Peyer's patch (tissue), 4 donors: ENCODE data around the gene PGBD1. TPM values are rescaled to one million over a fixed set of nuclear protein-coding genes. Genes with fewer than 3 reads are reported as not detected.
A peak's percentile ranks its signal among the peaks of the same experiment; 100 is the strongest.

Experiments used
- DNase-seq, 3 donors: peaks; one replicate each; pipeline ENCODE4 v3.0.0-alpha.2; 2017 to 2019
- H3K27ac ChIP-seq, 4 donors: fragments of 200-600 bp; sonication (generic); one replicate each; pipeline ENCODE4 v1.5.1; 2016 to 2019
- H3K27me3 ChIP-seq, 2 donors: fragments of 200-600 bp; sonication (generic); one replicate each; pipeline ENCODE4 v1.5.1; 2019
- H3K36me3 ChIP-seq, 3 donors: fragments of 200-600 bp; sonication (generic); one replicate each; pipeline ENCODE4 v1.5.1; 2016 to 2019
- H3K4me1 ChIP-seq, 4 donors: fragments of 200-600 bp; sonication (generic); one replicate each; pipeline ENCODE4 v1.5.1; 2016 to 2019
- H3K4me3 ChIP-seq, 4 donors: fragments of 200-600 bp; sonication (generic); 1 replicate in 3 of 4; 2 replicates in 1 of 4; pipeline ENCODE4 v1.5.1; 2016 to 2019; ENCODE audit warnings: mild to moderate bottlenecking in 1 of 4
- H3K9me3 ChIP-seq, 4 donors: fragments of 200-600 bp; sonication (generic); one replicate each; pipeline ENCODE4 v1.5.1; 2016 to 2019; ENCODE audit warnings: mild to moderate bottlenecking in 1 of 4
- POLR2A ChIP-seq, 2 donors: fragments of 450-650 bp; IDR thresholded peaks; one replicate each; pipeline ENCODE4 v1.5.1; 2017; ENCODE audit warnings: antibody characterized with exemption in 2 of 2, mild to moderate bottlenecking in 2 of 2, moderate library complexity in 2 of 2
- total RNA-seq, 4 donors: library from RNA; depleted of rRNA; stranded (reverse); fragments of >200 nt; gene quantifications; one replicate each; pipeline ENCODE4 v1.1.0, GENCODE V29; 2016
- TF ChIP-seq, protein P1 (sequence below), 6 experiments: fragments of 450-650 bp in 4 of 6; fragments of 200-600 bp in 2 of 6; sonication (generic) in 1 of 6; IDR thresholded peaks; one replicate each; pipeline ENCODE4 v1.5.1; 2017 to 2019; ENCODE audit warnings: antibody characterized with exemption in 6 of 6, mild to moderate bottlenecking in 3 of 6, moderate library complexity in 1 of 6

PGBD1 gene
- total RNA-seq, 4 donors from 2014 or later, result 0.88 to 3.8 (median 1.7) TPM

- DNase-seq, result peak in 2 of 3 donors; percentile 48 to 57
- H3K36me3 ChIP-seq, result no peaks in the 10 kb centered on the region
- H3K4me3 ChIP-seq, result peak overlapping the region; percentile 62 to 71 (median 68)
- no peaks in the 10 kb centered on the region for H3K27me3 ChIP-seq
- no peak for TF ChIP-seq POLR2A (IDR thresholded peaks at IDR 0.05)
- TF ChIP-seq, protein P1, sequence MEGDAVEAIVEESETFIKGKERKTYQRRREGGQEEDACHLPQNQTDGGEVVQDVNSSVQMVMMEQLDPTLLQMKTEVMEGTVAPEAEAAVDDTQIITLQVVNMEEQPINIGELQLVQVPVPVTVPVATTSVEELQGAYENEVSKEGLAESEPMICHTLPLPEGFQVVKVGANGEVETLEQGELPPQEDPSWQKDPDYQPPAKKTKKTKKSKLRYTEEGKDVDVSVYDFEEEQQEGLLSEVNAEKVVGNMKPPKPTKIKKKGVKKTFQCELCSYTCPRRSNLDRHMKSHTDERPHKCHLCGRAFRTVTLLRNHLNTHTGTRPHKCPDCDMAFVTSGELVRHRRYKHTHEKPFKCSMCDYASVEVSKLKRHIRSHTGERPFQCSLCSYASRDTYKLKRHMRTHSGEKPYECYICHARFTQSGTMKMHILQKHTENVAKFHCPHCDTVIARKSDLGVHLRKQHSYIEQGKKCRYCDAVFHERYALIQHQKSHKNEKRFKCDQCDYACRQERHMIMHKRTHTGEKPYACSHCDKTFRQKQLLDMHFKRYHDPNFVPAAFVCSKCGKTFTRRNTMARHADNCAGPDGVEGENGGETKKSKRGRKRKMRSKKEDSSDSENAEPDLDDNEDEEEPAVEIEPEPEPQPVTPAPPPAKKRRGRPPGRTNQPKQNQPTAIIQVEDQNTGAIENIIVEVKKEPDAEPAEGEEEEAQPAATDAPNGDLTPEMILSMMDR (IDR thresholded peaks at IDR 0.05), result no peak
- no peaks in the 10 kb centered on the region for H3K4me1 ChIP-seq
- H3K27ac ChIP-seq, result peak overlapping the region; percentile 86 to 97 (median 92)
- H3K9me3 ChIP-seq, result no peaks in the 10 kb centered on the region
Observed at GRCh38 chr6:28336284-28337120, 55.1 kb downstream of the PGBD1 start.

DNA sequence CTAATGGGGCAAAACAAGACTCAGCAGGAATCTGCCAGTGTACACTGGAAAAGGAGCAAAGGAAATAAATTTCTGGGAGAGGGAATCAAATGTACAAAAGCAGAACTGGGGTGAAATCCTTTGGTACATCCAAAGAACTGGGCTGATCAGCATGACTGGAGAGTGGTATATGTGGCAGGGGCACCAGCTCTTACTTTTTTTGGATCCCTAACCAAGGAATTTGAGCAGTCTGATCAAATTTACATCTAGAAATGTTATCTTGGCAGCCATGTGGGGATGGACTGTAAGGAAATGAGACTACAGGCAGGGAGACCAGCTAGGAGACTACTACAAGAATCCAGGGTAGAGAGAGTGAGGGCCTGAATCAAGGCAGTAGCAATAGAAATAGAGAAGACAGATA is 55.7 kb downstream of the PGBD1 start:
- no peak overlapping the region for H3K4me3 ChIP-seq
- no peaks in the 10 kb centered on the region for H3K36me3 ChIP-seq
- H3K27ac ChIP-seq, result peak overlapping the region in 2 of 4 donors; percentile 92
- TF ChIP-seq POLR2A (IDR thresholded peaks at IDR 0.05), result no peak
- TF ChIP-seq, protein P1 (IDR thresholded peaks at IDR 0.05), result no peak
- no peaks in the 10 kb centered on the region for H3K9me3 ChIP-seq
- DNase-seq, result no peak
- H3K4me1 ChIP-seq, result no peaks in the 10 kb centered on the region
- H3K27me3 ChIP-seq, result no peaks in the 10 kb centered on the region

DNA sequence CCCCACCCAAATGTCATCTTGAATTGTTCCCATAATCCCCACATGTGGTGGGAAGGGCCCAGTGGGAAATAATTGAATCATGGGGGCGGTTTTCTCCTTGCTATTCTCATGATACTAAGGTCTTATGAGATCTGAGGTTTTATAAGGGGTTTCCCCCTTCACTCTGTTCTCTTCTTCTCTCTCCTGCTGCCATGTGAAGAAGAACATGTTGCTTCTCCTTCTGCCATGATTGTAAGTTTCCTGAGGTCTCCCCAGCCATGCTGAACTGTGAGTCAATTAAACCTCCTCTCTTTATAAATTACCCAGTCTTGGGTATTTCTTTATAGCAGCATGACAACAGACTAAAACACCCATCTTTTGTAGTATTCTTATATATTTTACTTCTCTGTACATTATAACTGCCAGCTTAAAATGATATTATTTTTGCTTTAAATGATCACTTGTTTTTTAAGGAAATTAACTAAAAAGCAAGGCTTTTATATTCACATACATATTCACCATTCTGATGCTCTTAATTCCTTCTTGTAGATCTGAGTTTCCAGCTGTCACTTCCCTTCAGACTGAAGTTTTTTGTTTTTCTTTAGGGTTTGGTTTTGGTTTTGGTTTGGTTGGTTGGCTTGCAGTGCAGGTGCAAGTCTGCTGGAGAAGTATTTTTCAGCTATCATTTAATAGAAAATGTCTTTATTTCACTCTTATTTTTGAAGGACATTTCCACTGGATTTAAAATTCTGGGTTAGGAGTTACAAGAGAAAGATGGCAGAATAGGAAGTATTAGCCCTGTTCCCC is 59.1 kb downstream of the PGBD1 start:
- no peaks in the 10 kb centered on the region for H3K36me3 ChIP-seq

GRCh38 chr6:28343898-28344677 is 62.7 kb downstream of the PGBD1 start:
- TF ChIP-seq POLR2A (IDR thresholded peaks at IDR 0.05), result no peak
- TF ChIP-seq, protein P1 (IDR thresholded peaks at IDR 0.05), result no peak
- Histone ChIP-seq H3K4me1 (no peaks in the 10 kb centered on the region), H3K4me3 (no peak overlapping the region), H3K9me3 (no peaks in the 10 kb centered on the region), H3K27ac (no peak overlapping the region), H3K27me3 (no peaks in the 10 kb centered on the region), H3K36me3 (no peaks in the 10 kb centered on the region)
- no peak for DNase-seq

More for the DNA sequence above, 59.1 kb downstream of the PGBD1 start:
- TF ChIP-seq, protein P1 (IDR thresholded peaks at IDR 0.05), result no peak
- no peak for TF ChIP-seq POLR2A (IDR thresholded peaks at IDR 0.05)
- H3K27me3 ChIP-seq, result no peaks in the 10 kb centered on the region
- H3K4me3 ChIP-seq, result no peak overlapping the region
- no peaks in the 10 kb centered on the region for H3K9me3 ChIP-seq
- DNase-seq, result no peak
- no peaks in the 10 kb centered on the region for H3K4me1 ChIP-seq
- no peak overlapping the region for H3K27ac ChIP-seq

DNA sequence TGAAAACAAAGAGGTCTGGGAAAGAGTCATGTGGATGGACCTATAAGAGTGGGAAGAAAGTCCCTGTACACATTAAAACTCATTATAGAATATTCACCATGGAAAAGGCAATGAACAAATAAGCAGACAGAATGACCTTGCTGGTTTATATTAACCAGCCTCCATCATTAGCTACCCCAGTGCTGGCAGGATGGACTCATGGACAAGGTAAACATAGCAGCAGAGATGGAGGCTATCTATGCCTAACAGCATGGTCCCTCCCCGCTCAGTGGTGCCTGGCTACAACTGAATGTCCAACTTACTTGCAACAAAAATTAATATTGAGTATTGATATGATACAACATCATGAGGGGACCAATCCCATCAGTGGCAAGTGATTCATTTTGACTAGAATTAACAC is 63.8 kb downstream of the PGBD1 start:
- no peak overlapping the region for H3K4me3 ChIP-seq
- no peaks in the 10 kb centered on the region for H3K4me1 ChIP-seq
- H3K36me3 ChIP-seq, result no peaks in the 10 kb centered on the region
- TF ChIP-seq, protein P1 (IDR thresholded peaks at IDR 0.05), result no peak
- TF ChIP-seq POLR2A (IDR thresholded peaks at IDR 0.05), result no peak
- H3K9me3 ChIP-seq, result no peaks in the 10 kb centered on the region
- H3K27me3 ChIP-seq, result no peaks in the 10 kb centered on the region
- H3K27ac ChIP-seq, result no peak overlapping the region
- no peak for DNase-seq
